Inferior parietal cortex (tissue), 1 donor: ENCODE measurements around the gene AQP12B.
"Not testable (repeated sequence)": the region's sequence is repeated elsewhere in the genome, so short reads cannot be mapped to it uniquely, and the experiment has no call there.

Experiments used
- DNase-seq: peaks from one replicate; pipeline ENCODE4 v3.0.0-alpha.2; 2016; ENCODE audit errors: extremely low spot score

Gene AQP12B

GRCh38 chr2:240683329-240683979 lies 769 bp upstream of the AQP12B start:
- DNase-seq = not testable (repeated sequence)

DNA sequence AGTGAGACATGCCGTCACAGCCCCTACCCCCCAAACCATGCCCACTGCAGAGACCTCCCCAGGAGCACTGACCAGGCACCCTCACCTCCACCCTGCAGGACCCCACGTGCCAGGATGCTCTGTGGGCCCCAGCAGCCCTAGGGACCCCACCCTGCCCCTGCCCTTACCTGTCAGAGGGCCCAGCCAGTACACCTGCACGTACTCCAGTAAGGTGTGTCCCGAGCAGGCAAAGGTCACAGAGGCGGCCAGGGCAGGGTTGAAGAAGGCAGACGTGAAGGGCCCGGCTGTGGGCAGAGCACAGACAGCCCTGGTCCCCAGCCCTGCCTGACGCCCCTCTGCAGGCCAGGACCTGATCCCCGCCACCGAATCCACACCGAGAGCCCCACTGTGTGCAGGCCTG lies 2.5 kb downstream of the AQP12B start:
- DNase-seq = not testable (repeated sequence)

DNA sequence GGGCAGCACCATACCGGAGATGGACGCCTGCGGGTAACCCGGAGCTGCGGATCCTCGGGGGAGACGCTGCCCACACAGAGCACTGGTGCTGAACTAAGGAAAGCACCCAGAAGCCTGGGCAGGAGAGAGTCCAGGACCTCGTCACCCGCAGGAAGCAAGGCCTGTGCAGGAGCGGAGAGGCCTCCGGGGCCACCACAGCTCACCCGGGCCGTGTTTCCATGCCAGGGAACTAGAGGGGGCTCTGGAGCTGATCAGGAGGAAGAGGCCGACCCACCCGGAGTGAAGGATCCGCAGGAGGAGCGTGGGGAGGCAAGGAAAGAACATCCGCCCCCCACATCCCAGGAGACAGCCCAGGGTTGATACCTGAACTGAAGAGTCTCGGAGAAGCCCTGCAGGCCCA lies 3.8 kb downstream of the AQP12B start:
- DNase-seq = not testable (repeated sequence)

GRCh38 chr2:240678043-240678442 lies 4.6 kb downstream of the AQP12B start:
- DNase-seq = not testable (repeated sequence)

GRCh38 chr2:240675345-240675744 lies 7.3 kb downstream of the AQP12B start:
- DNase-seq = not testable (repeated sequence)

- DNase-seq = not testable (repeated sequence)
Measured at GRCh38 chr2:240674461-240675184, 8.1 kb downstream of the AQP12B start.

DNA sequence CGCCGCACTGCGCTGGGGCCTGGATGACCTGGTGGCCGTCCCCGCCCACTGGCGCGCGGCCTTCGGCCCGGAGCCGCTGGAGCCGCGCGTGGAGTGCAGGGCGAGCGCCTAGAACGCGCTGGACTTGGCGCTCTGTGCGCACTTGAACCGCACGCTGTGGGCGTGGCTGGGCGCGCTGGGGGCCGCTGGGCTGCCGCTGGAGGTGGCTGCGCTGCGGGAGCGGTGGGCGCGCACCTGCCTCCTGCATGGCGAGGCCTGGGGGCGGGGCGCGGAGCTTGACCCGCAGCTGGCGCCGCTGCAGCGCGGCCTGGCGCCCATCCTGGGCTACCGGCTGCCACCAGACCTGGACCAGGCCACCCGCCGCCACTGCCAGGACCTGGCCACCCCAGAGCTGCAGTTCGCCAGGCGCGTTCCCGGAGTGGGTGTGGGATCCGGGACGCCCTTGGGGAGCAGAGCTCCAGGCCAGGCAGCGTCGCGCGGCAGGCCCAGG lies 9.9 kb downstream of the AQP12B start:
- DNase-seq = no peak

GRCh38 chr2:240672076-240672700 lies 10.5 kb downstream of the AQP12B start:
- DNase-seq = no peak

DNA sequence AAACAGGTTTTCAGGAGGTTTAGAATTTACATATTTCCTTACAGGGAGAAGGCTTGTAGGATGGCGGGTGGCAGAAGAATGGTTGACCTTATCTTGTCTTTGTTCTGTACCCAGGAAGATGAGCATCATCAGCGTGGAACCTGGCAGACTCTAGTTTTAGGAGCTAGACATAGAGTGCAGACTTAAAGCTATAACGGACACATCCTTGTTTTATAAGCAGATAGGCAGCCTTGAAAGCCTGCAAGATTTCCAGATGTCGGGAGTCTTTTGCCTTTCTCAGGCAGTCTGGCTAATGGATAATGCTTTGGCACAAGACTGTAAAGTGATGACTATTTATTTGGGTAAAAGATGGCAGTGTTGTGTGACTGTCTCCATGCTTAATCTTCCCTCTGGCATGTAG lies 11.7 kb downstream of the AQP12B start:
- DNase-seq = no peak

DNA sequence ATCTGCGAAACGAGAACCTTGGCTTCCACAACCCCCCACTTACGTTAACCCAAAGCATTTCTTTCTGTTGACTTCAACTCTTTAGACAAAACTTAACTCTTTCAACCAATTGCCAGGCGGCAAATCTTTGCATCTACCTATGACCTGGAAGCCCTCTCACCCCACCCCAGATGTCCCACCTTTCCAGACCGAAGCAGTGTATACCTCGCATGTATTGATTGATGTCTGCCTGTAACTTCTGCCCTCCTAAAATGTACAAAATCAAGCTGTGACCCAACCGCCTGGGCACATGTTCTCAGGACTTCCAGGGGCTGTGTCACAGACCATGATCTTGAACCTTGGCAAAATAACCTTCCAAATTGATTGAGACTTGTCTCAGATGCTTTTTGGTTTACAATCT lies 12.3 kb downstream of the AQP12B start:
- DNase-seq = no peak

DNA sequence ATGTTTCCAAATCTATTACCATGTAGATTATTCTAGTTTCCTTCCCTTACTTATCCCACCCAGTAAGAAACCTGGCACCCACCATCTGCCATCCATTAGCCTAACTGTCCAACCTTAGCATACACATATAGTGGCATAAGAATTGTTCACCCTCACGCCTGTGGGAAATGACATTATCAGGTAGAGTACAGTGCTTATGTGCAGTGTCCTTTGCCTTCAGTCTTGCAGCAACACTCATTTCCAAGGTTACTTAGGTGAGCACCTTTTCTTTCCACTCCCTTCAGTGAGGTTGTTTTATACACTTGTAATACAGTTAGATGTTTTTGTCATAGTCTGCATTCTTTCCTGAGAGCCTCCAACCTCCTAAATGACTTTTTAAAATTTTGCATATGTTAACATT lies 18.1 kb downstream of the AQP12B start:
- DNase-seq = no peak

DNA sequence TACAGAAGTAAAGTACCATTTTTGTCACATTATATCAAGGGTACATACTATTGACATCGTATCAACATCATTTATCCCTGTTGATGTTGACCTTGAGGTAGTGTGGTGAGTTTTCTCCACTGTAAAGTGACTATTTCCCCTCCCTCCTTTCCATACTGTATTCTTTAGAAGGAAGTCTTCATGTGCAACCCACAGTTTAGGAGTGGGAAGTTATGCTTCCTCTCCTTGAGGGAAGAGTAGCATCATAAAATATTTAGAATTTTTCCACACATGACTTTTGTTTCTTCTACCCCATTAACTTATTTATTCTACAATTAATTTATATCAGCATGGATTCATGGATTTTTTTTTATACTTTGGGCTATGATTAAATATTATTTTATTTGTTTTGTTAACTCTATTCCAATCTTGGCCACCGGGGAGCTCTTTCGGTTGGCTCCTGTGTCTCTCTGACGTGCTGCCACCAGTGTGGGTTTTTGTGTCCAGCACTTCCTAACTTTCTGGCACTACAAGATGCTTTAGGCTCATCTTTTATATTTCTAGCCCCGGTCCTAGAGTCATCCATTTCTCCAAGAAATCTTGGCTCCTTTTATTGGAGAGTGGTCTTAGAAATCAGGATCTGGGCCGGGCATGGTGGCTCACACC lies 19.0 kb downstream of the AQP12B start:
- no peak for DNase-seq

DNA sequence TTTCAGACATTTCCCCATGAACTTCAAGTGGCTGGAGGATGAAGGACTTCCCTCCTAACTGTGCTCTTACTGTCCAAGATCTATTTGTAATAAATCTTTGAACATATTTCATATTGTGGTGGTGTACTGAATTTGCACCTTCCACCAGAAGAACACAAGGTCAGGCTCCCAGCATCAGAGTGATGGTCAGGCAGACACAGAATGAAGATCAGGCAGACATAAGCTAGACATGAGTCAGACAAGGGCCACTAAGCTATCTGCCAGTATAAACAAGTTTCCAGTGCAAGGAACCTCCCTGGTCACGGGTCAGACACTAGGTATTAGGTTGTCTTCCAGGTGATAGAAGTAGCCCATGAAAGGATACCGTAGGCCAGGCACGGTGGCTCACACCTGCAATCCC lies 20.0 kb downstream of the AQP12B start:
- DNase-seq = no peak

DNA sequence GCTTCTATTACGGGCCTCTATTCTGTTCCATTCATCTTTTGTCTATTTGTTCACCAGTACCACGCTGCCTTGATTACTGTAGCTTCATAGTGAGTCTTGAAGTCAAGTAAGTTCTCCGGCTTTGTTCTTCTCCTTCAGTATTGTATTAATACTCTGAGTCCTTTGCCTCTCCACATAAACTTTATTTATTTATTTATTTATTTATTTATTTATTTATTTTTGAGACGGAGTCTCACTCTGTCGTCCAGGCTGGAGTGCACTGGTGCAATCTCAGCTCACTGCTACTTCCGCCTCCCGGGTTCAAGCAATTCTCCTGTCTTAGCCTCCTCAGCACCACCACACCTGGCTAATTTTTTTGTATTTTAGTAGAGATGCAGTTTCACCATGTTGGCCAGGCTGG lies 22.8 kb downstream of the AQP12B start:
- not testable (repeated sequence) for DNase-seq

DNA sequence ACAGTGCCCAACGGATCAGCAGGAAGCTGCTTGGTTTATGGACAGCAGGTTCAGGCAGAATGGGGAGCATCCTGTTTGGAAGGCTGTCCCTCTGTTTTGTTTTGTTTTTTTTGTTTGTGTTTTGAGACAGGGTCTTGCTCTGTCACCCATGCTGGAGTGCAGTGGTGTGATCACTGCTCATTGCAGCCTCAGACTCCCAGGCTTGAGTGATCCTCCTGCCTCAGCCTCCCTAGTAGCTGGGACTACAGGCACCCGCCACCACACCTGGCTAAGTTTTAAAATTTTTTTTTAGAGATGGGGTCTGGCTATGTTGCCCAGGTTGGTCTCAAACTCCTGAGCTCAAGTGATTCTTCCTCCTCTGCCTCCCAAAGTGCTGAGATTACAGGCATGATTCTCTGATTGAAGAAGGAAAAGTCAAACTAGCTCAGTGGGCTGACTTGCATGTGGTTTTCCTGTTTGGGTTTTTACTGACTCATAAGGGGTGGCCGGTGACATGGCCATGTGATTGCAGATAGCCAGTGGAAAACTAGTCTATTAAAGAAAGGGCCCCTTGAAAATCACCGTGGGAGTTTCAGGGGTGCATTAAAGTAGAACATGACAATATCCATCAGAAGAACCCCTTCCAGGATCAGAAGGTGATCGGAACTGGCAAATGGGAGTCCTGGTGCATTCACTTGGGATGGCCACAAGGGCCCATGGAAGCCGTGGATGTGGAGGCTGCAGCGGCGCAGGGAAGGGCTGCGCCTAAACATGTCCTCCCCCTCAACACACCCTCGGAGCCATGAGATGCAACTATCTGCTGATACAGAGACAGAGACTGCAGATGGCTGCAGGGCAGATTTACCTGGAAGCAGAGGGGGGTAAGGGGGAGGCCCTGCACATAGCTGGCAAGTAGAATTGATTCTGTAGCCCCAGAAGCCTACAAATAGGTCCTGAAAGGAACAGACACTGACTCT lies 26.5 kb downstream of the AQP12B start:
- DNase-seq = no peak

DNA sequence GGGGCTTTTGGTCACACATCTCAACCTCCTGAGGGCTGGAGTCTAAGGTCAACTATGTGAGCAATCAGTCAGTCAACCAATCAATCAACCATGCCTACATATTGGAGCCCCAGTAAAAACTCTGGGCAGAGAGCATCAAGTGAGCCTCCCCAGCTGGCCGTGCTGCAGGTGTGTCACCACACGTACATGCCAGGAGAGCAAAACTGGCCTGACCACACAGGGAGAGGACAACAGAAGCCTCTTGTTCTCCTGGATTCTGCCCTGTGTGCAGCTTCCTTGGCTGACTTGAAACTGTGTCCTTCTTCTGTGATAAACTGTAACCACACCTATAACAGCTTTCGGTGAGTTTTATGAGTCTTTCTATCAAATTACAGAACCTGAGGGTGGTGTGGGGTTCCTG lies 31.5 kb downstream of the AQP12B start:
- DNase-seq = no peak

DNA sequence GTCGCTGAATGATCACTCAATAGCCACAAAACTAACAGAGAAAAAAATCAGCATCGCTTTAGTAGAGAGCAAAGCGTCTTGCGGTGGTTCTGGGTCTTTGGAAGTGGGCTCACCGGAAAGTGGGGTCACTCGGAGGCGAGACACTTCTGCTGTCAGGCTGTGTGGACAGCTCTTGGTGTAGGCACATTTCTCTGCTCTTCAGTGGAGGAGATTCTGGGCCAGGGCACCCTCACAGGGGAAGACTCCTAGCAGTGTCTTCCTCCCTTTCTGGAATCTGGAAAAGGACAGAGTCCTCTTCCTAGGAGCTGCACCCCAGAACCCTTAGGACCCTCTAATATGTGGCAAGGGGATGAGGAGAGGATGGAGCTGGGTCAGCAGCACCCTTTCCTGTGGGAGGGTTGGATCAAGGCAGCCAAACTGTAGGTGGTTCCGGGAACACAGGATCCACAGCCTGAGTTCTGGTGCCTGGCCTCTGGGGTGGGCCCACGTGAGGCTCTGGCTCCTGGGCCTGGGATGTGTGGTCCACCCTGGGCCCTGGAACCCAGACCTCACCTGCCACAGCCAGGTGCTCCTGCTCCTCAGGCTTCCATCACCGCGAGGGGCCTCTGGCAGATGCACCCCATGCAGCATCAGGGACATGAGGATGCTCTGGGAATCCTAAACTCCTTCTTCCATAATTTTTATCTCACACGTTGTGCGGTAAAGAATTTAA lies 32.3 kb downstream of the AQP12B start:
- DNase-seq = no peak

DNA sequence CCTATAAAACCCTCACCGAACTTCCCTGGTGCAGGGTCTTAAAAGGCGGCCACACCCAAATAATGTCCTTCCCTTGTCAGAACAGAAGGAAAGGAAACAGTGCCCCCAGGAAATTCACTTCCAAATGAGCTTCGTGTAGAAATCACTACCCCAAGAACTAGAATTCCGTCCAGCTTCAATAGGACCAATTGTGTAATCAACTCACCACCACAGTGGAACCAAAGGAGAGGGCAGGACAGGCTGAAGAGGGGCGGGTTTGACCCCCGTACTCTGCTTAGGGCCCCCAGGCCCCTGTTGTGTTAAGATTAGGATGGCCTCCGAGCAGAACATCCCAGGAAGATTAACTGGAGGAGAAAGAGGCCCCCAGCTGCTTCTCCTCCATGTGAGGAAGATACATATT lies 33.4 kb downstream of the AQP12B start:
- DNase-seq = no peak

GRCh38 chr2:240648650-240649275 lies 33.9 kb downstream of the AQP12B start:
- DNase-seq = no peak

GRCh38 chr2:240648155-240648649 lies 34.5 kb downstream of the AQP12B start:
- DNase-seq = no peak
